Measurements from ENCODE around the gene WFDC1. TPM values are rescaled to one million over a fixed set of nuclear protein-coding genes. Genes with fewer than 3 reads are reported as not detected.

The WFDC1 gene
- total RNA-seq, 1 experiment from 2014 or later, result not detected

DNA sequence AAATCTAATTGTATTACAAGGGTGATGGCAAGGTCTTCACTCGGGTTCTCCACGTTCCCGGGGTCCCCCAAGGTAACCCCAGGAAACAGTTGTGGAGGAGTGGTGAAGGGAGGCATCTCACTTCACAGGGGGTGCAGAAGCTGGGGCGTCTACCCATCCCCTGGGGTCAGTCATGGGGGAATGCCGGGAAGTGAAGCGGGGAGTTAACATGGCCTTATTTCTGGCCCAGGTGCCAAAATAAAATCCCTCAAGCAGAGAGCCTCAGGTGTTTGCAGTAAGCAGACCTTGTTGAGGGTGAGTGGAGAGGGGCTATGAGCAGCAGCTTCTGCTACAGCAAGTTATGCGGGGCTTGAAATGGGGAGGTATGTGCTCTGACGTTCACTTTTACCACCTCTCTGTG lies 64.6 kb downstream of the WFDC1 start:
- no peaks in the 10 kb centered on the region for H3K36me3 ChIP-seq (ENCODE audit: control insufficient read depth, insufficient read depth, low read length)
- no peak for DNase-seq
- Mint-ChIP-seq H3K4me3 (ENCODE audit: unreplicated experiment) (no peak overlapping the region), H3K27me3 (ENCODE audit: insufficient read depth, unreplicated experiment) (no peaks in the 10 kb centered on the region), H3K27ac (ENCODE audit: unreplicated experiment) (no peak overlapping the region), H3K4me1 (ENCODE audit: low read depth, unreplicated experiment) (peaks cover 17% of the 10 kb centered on the region), H3K36me3 (ENCODE audit: insufficient read depth, unreplicated experiment) (no peaks in the 10 kb centered on the region), H3K9me3 (ENCODE audit: unreplicated experiment) (no peaks in the 10 kb centered on the region)
- CTCF ChIA-PET, result no interaction called here
- no TSS peak for BruUV-seq (replicated peaks)
- H3K4me1 ChIP-seq, result peaks cover 17% of the 10 kb centered on the region; the same call in 1 of the 2 replicates
- TF ChIP-seq, protein P1, sequence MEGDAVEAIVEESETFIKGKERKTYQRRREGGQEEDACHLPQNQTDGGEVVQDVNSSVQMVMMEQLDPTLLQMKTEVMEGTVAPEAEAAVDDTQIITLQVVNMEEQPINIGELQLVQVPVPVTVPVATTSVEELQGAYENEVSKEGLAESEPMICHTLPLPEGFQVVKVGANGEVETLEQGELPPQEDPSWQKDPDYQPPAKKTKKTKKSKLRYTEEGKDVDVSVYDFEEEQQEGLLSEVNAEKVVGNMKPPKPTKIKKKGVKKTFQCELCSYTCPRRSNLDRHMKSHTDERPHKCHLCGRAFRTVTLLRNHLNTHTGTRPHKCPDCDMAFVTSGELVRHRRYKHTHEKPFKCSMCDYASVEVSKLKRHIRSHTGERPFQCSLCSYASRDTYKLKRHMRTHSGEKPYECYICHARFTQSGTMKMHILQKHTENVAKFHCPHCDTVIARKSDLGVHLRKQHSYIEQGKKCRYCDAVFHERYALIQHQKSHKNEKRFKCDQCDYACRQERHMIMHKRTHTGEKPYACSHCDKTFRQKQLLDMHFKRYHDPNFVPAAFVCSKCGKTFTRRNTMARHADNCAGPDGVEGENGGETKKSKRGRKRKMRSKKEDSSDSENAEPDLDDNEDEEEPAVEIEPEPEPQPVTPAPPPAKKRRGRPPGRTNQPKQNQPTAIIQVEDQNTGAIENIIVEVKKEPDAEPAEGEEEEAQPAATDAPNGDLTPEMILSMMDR (IDR thresholded peaks at IDR 0.05; ENCODE audit: insufficient read depth in 1 of 2, low read depth in 1 of 2, low read length in 1 of 2, severe bottlenecking in 1 of 2, unreplicated experiment in 1 of 2), result no peak
- intact Hi-C loops (cut with micrococcal nuclease; ENCODE audit: unreplicated experiment), result no loop called here
- POLR2A ChIA-PET, result no interaction called here
- no peaks in the 10 kb centered on the region for H3K9me3 ChIP-seq
- H3K4me3 ChIP-seq (ENCODE audit: low read depth, low read length), result no peak overlapping the region
- no peaks in the 10 kb centered on the region for H3K27me3 ChIP-seq (replicated peaks; ENCODE audit: control insufficient read depth, insufficient read depth, low read length)

DNA sequence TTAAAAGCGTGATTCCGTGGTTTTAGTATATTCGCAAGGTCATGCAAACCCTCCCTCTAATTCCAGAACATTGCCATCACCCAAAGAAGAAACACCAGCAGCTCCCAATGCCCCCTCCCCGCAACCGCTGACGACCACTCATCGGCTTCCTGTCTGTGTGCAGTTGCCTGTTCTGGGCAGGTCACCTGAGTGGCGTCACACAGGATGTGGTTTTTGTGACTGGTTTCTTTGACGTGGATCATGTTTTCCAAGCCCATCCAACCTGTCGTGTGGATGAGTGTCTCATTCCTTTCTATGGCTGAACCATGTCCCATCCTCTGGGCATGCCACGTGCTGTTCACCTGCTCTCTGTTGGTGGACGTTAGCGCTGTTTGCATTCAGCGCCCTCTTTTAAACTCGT lies 65.5 kb downstream of the WFDC1 start:
- H3K9me3 Mint-ChIP-seq (ENCODE audit: unreplicated experiment), result no peaks in the 10 kb centered on the region
- Histone ChIP-seq H3K4me1 (peaks cover 17% of the 10 kb centered on the region; the same call in 1 of the 2 replicates), H3K9me3 (no peaks in the 10 kb centered on the region), H3K4me3 (ENCODE audit: low read depth, low read length) (no peak overlapping the region), H3K36me3 (ENCODE audit: control insufficient read depth, insufficient read depth, low read length) (no peaks in the 10 kb centered on the region), H3K27me3 (replicated peaks; ENCODE audit: control insufficient read depth, insufficient read depth, low read length) (no peaks in the 10 kb centered on the region)
- DNase-seq, result no peak
- no peak overlapping the region for H3K27ac Mint-ChIP-seq (ENCODE audit: unreplicated experiment)
- H3K4me1 Mint-ChIP-seq (ENCODE audit: low read depth, unreplicated experiment), result peaks cover 17% of the 10 kb centered on the region
- POLR2A ChIA-PET, result no interaction called here
- CTCF ChIA-PET, result no interaction called here
- TF ChIP-seq, protein P1 (IDR thresholded peaks at IDR 0.05; ENCODE audit: insufficient read depth in 1 of 2, low read depth in 1 of 2, low read length in 1 of 2, severe bottlenecking in 1 of 2, unreplicated experiment in 1 of 2), result no peak
- intact Hi-C loops (cut with micrococcal nuclease; ENCODE audit: unreplicated experiment), result loop anchor here (10.0 kb wide), 1 partner anchor 85 kb away; no protein-coding TSS in a partner anchor
- no peaks in the 10 kb centered on the region for H3K36me3 Mint-ChIP-seq (ENCODE audit: insufficient read depth, unreplicated experiment)
- H3K27me3 Mint-ChIP-seq (ENCODE audit: insufficient read depth, unreplicated experiment), result no peaks in the 10 kb centered on the region
- no peak overlapping the region for H3K4me3 Mint-ChIP-seq (ENCODE audit: unreplicated experiment)
- BruUV-seq (replicated peaks), result no TSS peak

DNA sequence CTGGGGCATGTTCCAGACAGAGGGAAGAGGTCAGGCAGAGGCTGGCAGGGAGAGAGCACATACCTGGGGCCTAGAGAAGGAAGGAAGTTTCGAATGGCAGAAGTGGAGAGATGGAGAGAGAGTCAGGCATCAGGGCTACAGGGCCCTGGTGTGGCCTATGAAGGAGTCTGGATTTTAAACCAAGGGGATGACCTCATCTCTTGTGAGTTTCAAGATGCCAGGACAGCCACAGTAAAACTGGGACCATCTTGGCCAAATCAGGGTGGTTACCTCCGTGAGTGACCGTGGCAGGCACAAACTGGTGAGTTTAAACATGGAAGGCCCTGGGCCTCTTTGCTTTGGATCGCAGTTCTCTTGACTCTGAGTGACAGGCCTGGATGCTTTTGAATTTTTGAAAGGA lies 66.1 kb downstream of the WFDC1 start:
- no TSS peak for BruUV-seq (replicated peaks)
- Histone ChIP-seq H3K9me3 (no peaks in the 10 kb centered on the region), H3K27me3 (replicated peaks; ENCODE audit: control insufficient read depth, insufficient read depth, low read length) (no peaks in the 10 kb centered on the region), H3K4me1 (peaks cover 16% of the 10 kb centered on the region; the same call in 1 of the 2 replicates), H3K4me3 (ENCODE audit: low read depth, low read length) (no peak overlapping the region), H3K36me3 (ENCODE audit: control insufficient read depth, insufficient read depth, low read length) (no peaks in the 10 kb centered on the region)
- no peak for DNase-seq
- intact Hi-C loops (cut with micrococcal nuclease; ENCODE audit: unreplicated experiment), result loop anchor here (10.0 kb wide), 1 partner anchor 86 kb away; no protein-coding TSS in a partner anchor
- Mint-ChIP-seq H3K27ac (ENCODE audit: unreplicated experiment) (no peak overlapping the region), H3K36me3 (ENCODE audit: insufficient read depth, unreplicated experiment) (no peaks in the 10 kb centered on the region), H3K4me3 (ENCODE audit: unreplicated experiment) (no peak overlapping the region), H3K9me3 (ENCODE audit: unreplicated experiment) (no peaks in the 10 kb centered on the region), H3K4me1 (ENCODE audit: low read depth, unreplicated experiment) (peaks cover 17% of the 10 kb centered on the region), H3K27me3 (ENCODE audit: insufficient read depth, unreplicated experiment) (no peaks in the 10 kb centered on the region)
- CTCF ChIA-PET, result no interaction called here
- TF ChIP-seq, protein P1 (IDR thresholded peaks at IDR 0.05; ENCODE audit: insufficient read depth in 1 of 2, low read depth in 1 of 2, low read length in 1 of 2, severe bottlenecking in 1 of 2, unreplicated experiment in 1 of 2), result no peak
- POLR2A ChIA-PET, result no interaction called here

Data from Caco-2 (cell line).